ENCODE measurements around the gene AHRR.

The AHRR gene

DNA sequence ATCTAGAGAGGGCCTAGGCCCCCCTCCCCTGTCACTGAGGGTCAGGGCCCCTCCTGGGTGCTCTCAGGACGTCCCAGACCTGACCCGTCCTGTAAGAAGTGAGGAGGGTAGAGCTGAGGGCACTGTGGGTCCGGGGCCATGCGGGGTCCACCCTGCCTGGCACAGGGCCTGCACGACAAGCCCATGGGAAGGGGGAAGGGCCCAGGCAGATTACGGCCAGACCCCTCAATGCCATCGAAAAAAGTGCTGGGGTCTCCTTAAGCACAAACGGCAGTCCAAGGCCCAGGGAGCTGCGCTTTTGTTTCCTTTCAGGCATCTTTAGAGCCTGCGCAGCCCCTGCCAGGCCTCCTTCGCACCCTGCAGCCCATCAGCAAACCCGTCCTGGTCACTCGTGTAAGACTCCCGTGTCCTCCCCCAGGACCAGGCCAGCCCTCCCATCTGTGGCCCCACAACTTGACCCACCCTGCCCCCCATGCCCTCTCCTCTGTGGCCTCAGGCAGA is 117.0 kb downstream of the AHRR start:
- ChIA-PET POLR2A (no interaction called here), CTCF (interaction anchor here (1.7 to 10.6 kb wide), 3 partner anchors 7 to 122 kb away, joined by 7 to 96 read pairs (median 15); partner anchors contain the start of gene EXOC3)
- DNase-seq (ENCODE audit: extremely low spot score), result no peak
- TF ChIP-seq, protein P1, sequence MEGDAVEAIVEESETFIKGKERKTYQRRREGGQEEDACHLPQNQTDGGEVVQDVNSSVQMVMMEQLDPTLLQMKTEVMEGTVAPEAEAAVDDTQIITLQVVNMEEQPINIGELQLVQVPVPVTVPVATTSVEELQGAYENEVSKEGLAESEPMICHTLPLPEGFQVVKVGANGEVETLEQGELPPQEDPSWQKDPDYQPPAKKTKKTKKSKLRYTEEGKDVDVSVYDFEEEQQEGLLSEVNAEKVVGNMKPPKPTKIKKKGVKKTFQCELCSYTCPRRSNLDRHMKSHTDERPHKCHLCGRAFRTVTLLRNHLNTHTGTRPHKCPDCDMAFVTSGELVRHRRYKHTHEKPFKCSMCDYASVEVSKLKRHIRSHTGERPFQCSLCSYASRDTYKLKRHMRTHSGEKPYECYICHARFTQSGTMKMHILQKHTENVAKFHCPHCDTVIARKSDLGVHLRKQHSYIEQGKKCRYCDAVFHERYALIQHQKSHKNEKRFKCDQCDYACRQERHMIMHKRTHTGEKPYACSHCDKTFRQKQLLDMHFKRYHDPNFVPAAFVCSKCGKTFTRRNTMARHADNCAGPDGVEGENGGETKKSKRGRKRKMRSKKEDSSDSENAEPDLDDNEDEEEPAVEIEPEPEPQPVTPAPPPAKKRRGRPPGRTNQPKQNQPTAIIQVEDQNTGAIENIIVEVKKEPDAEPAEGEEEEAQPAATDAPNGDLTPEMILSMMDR (IDR thresholded peaks at IDR 0.05; ENCODE audit: control extremely low read depth, extremely low read depth, low read depth, missing control alignments), result no peak

DNA sequence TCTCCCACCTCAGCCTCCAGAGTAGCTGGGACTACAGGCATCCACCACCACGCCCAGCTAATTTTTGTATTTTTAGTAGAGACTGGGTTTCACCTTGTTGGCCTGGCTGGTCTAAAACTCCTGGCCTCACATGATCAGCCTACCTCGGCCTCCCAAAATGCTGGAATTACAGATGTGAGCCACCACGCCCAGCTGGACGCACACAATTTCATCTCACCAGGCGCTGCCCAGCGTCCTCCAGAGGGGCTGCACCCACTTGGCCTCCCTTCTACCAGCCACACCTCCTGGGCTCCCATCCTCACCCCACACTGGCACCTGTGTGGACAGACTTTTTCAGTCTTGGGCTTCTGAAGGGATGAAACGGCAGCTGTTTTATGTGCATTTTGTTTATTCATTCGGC is 117.7 kb downstream of the AHRR start:
- no peak for DNase-seq (ENCODE audit: extremely low spot score)
- ChIA-PET CTCF (interaction anchor here (1.7 to 10.6 kb wide), 4 partner anchors 7 to 122 kb away, joined by 7 to 96 read pairs (median 13); partner anchors contain the start of gene EXOC3), POLR2A (no interaction called here)
- TF ChIP-seq, protein P1 (IDR thresholded peaks at IDR 0.05; ENCODE audit: control extremely low read depth, extremely low read depth, low read depth, missing control alignments), result no peak

DNA sequence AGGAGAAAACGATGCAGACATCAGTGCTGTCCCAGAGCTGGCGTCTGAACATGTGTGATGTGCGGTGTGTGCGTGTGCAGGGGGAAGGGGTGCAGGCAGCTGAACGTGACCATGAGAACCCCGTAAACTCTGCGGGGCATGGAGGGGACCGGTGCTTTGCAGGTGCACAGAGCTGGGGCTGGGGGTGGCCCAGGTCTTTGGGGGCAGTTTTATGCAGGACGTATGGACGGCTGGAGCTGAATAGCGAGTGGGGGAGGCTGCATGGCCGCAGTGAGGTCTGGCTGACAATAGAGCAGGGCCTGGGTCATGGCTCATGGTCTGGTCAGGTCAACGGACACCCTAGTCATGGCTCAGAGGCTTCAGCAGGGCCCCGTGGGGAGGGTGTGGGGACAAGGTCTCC is 118.1 kb downstream of the AHRR start:
- TF ChIP-seq, protein P1 (IDR thresholded peaks at IDR 0.05; ENCODE audit: control extremely low read depth, extremely low read depth, low read depth, missing control alignments), result no peak
- ChIA-PET CTCF (interaction anchor here (1.7 to 10.6 kb wide), 4 partner anchors 6 to 123 kb away, joined by 7 to 96 read pairs (median 13); partner anchors contain the start of gene EXOC3), POLR2A (no interaction called here)
- no peak for DNase-seq (ENCODE audit: extremely low spot score)

DNA sequence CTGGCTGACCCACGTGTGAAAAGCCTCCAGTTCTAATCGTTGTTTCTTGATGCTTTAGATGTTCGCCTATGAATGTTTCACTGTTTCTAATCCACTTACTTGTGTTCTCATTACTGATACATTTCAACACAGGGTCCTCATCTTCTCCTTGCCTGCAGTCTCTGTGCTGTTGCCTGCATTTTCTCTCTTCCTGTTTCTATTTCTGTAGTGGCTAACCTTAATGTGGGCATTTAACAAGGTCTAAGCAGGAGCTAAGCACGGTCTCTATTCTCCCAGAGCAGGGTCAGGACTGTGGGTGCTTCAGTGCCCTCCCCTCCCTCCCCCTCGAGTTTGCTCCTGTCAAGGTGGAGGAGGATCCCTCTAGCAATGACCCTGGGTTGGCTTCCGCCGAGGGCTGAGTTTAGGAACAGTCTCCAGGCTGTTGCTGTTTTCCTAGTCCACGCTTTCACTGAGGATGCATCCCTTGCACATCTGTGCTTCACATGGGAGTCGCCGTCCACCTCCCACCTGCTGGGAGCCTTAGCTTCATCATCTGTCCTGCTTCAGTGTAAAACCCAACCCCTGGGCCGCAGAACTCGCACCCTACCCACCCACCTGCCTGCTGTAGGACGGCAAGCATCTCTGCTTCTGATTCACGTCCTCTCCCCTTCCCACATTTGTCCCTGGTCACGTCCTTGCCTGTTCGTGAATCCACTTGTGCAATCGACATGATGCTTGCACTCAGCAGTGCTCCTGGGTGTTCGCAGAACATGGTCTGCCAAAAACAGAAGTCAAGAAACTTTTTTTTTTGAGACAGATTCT is 119.1 kb downstream of the AHRR start:
- TF ChIP-seq, protein P1 (IDR thresholded peaks at IDR 0.05; ENCODE audit: control extremely low read depth, extremely low read depth, low read depth, missing control alignments), result no peak
- no peak for DNase-seq (ENCODE audit: extremely low spot score)
- ChIA-PET CTCF (interaction anchor here (1.7 to 3.4 kb wide), 3 partner anchors 10 to 124 kb away, joined by 7 to 15 read pairs (median 11); no protein-coding TSS in a partner anchor), POLR2A (no interaction called here)

DNA sequence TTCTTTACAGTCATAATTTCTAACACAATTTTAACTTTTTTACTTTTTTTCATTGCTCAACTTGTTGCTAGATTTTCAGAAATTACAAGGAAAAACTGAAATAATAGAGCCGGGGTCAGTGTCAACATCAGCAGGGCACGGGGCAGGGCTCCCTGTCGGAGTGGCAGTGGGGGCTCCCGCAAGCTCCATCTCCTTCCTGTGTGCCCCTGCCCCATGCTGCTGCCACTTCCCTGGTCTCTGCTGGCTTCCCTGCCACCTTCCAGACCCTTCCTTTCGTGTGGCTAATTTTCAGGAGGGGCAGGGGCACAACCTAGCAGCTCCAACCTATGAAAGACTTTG is 120.5 kb downstream of the AHRR start:
- ChIA-PET CTCF (interaction anchor here (1.0 to 8.5 kb wide), 2 partner anchors 8 to 125 kb away, joined by 3 to 96 read pairs; no protein-coding TSS in a partner anchor), POLR2A (no interaction called here)
- TF ChIP-seq, protein P1 (IDR thresholded peaks at IDR 0.05; ENCODE audit: control extremely low read depth, extremely low read depth, low read depth, missing control alignments), result no peak
- DNase-seq (ENCODE audit: extremely low spot score), result no peak

DNA sequence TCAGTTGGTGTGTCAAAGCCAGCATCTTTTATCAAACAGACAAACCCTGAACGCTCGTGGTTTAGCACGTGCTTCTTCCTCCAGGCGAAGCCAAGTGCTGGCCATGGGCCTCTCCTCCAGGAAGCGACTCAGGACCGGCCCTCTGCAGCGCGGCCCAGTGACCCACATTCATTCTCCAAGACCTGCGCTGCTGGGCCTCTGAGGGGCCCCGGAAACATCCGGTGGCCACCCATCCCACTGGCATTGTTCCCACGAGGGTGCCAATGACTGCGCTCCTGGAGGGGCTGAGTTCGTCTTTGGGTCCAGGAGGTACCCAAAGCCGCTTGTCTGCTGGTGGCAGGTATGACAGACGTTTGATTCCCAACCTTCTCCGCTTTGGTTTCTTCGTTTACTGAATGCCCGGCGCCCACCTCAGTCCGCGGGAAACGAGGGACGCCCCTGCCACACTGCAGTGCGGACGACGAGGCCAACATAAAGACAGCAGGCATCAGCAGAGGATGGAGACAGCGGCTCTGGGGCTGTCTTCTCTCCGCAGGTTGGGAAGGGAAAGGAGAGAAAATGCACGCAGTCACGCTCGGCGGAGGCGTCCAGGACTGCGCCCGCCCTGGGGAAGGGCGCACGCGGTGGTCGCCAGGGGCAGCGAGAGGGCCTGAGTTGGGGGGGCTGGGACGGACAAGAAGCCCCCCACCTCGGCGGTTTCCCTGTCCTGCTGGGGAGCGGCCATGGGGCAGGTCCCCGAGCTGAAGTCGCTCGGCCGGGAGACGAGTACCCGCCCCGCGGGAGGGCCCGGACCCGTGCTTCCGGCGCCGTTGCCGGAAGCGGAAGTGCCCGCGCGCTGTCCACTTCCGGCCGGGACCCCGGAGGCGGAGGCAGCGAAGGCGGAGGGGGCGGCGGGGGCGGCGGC is 121.1 kb downstream of the AHRR start, which contains the start of gene EXOC3:
Gene EXOC3 (plus strand): TSS at position 842 of the 904 bp plus-strand sequence. CDS start 3,030 bp downstream, outside the sequence.
- DNase-seq (ENCODE audit: extremely low spot score), result peak; percentile 95
- POLR2A ChIA-PET, result no interaction called here
- TF ChIP-seq, protein P1 (IDR thresholded peaks at IDR 0.05; ENCODE audit: control extremely low read depth, extremely low read depth, low read depth, missing control alignments), result no peak
- CTCF ChIA-PET, result interaction anchor here (1.0 to 8.5 kb wide), 2 partner anchors 8 to 126 kb away, joined by 3 to 96 read pairs; no protein-coding TSS in a partner anchor

Measured in GM10248 (cell line).